Adrenal gland (tissue), 12 donors: ENCODE results near the gene COL4A5. TPM values are rescaled to one million over a fixed set of nuclear protein-coding genes. Genes with fewer than 3 reads are reported as not detected.

Experiments used
- DNase-seq, 7 donors: peaks; one replicate each; pipeline ENCODE4 v3.0.0-alpha.2; 2019 to 2020
- H3K27ac ChIP-seq, 5 donors: fragments of 200-600 bp; sonication (generic) in 4 of 5; 1 replicate in 3 of 5; 2 replicates in 2 of 5; pipeline versions ENCODE4 v1.5.1 to v1.8.0; 2016 to 2020; ENCODE audit warnings: mild to moderate bottlenecking in 1 of 5
- H3K27me3 ChIP-seq: fragments of 200-600 bp; 2 replicates; pipeline ENCODE4 v1.8.0; 2021
- H3K36me3 ChIP-seq, 2 donors: fragments of 200-600 bp; replicated peaks in 1 of 2; 1 replicate in 1 of 2; 2 replicates in 1 of 2; pipeline versions ENCODE4 v1.5.1 to v1.8.0; 2018 to 2022
- H3K4me1 ChIP-seq, 2 donors: fragments of 200-600 bp; replicated peaks in 1 of 2; 1 replicate in 1 of 2; 2 replicates in 1 of 2; pipeline versions ENCODE4 v1.5.1 to v1.8.0; 2018 to 2021
- H3K4me3 ChIP-seq, 4 donors: fragments of 200-600 bp; sonication (generic) in 3 of 4; one replicate each; pipeline ENCODE4 v1.5.1; 2016 to 2018
- H3K9me3 ChIP-seq, 3 donors: fragments of 200-600 bp; sonication (generic) in 1 of 3; replicated peaks in 1 of 3; 1 replicate in 2 of 3; 2 replicates in 1 of 3; pipeline versions ENCODE4 v1.5.1 to v1.8.0; 2016 to 2021
- POLR2A ChIP-seq, 2 donors: fragments of 450-650 bp; IDR thresholded peaks; one replicate each; pipeline ENCODE4 v1.6.1; 2017; ENCODE audit warnings: antibody characterized with exemption in 2 of 2, mild to moderate bottlenecking in 2 of 2, moderate library complexity in 1 of 2
- WGBS, 4 donors: extraction: QIAGEN DNeasy Blood & Tissue Kit in 2 of 4; methylation state at CpG; one replicate each; pipeline versions ENCODE4 v1.1.5 to v1.1.7; 2013 to 2017; 5-methylcytosine and 5-hydroxymethylcytosine counted together
- intact Hi-C, 2 donors: fragments of 100-400 bp; cut with DNase I; formaldehyde crosslinking; loops; one replicate each; pipeline versions ENCODE4 v1.14.1 to v1.15.0; 2022 to 2023
- polyA plus RNA-seq, 3 donors: library from polyadenylated mRNA; stranded (reverse); fragments of 200-250 nt in 2 of 3; fragments of 350-450 nt in 1 of 3; fragmentation: Illumina TruSeq in 1 of 3; extraction: RNeasy Lipid Tissue Mini Kit (QIAGEN cat#74804) in 1 of 3; gene quantifications; one replicate each; pipeline ENCODE4 v1.2.3, GENCODE V29; 2013 to 2014
- total RNA-seq, 9 donors: library from RNA; depleted of rRNA in 4 of 9; stranded (reverse); fragments of >200 nt in 4 of 9; fragments of 120-200 nt in 1 of 9; fragmentation: NEBNext Ultra II Directional in 1 of 9; extraction: Animal tissue kit (Norgen Biotek cat#: 25700) in 1 of 9; gene quantifications; one replicate each; pipeline versions ENCODE4 v1.1.0 to v1.2.4, GENCODE V29; 2013 to 2023
- TF ChIP-seq, protein P1 (sequence below), 6 experiments: fragments of 450-650 bp in 4 of 6; fragments of 200-600 bp in 2 of 6; sonication (generic) in 1 of 6; IDR thresholded peaks; 1 replicate in 5 of 6; 2 replicates in 1 of 6; pipeline versions ENCODE4 v1.5.1 to v1.8.0; 2016 to 2021; ENCODE audit warnings: antibody characterized with exemption in 6 of 6, mild to moderate bottlenecking in 2 of 6, moderate library complexity in 1 of 6
- donor health status: healthy with polysubstance abuse.
- donor health status: Bipolar disorder and iron deficiency.
- donor health status: DM: yes; HTN: yes; CAD: no.
- donor health status: DM: no; HTN: no; CAD: no.
- donor health status: DM: no; HTN: no; CAD: no.
- donor health status: DM: yes; HTN: yes; CAD: no.

The COL4A5 gene
- total and polyA plus RNA-seq, 12 donors, result 4.0 to 25.2 (median 12.6) TPM

GRCh38 chrX:108557580-108557979 lies 117.9 kb downstream of the COL4A5 start:
- Histone ChIP-seq H3K4me1 (no peaks in the 10 kb centered on the region), H3K36me3 (no peaks in the 10 kb centered on the region), H3K4me3 (no peak overlapping the region), H3K27ac (no peak overlapping the region), H3K27me3 (no peaks in the 10 kb centered on the region), H3K9me3 (no peaks in the 10 kb centered on the region)
- 66 to 88% (median 78%) methylated on average over 3 to 4 of the region's 4 CpGs for WGBS, 4 donors
- DNase-seq, result no peak
- intact Hi-C loops, result no loop called here
- no peak for TF ChIP-seq POLR2A (IDR thresholded peaks at IDR 0.05)
- TF ChIP-seq, protein P1, sequence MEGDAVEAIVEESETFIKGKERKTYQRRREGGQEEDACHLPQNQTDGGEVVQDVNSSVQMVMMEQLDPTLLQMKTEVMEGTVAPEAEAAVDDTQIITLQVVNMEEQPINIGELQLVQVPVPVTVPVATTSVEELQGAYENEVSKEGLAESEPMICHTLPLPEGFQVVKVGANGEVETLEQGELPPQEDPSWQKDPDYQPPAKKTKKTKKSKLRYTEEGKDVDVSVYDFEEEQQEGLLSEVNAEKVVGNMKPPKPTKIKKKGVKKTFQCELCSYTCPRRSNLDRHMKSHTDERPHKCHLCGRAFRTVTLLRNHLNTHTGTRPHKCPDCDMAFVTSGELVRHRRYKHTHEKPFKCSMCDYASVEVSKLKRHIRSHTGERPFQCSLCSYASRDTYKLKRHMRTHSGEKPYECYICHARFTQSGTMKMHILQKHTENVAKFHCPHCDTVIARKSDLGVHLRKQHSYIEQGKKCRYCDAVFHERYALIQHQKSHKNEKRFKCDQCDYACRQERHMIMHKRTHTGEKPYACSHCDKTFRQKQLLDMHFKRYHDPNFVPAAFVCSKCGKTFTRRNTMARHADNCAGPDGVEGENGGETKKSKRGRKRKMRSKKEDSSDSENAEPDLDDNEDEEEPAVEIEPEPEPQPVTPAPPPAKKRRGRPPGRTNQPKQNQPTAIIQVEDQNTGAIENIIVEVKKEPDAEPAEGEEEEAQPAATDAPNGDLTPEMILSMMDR (IDR thresholded peaks at IDR 0.05), result no peak

DNA sequence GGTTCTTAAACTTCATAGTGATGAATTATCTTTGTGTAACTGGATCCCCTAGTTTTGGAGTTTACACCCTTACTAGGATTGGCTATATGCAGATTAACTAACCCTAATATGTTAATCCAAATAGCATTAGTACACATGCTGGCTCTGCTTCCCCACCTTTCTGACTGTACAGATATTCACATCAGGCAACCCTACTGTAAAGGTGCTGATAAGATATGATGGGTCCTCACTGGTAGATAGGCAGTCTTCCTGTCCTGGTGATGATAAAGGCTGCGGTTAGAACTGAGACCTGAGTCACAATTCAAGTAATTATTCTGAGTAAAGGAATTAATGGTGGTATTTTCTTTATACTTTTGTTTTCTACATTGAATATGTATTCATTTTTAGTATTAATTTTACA lies 118.6 kb downstream of the COL4A5 start:
- intact Hi-C loops, result no loop called here
- H3K4me1 ChIP-seq, result no peaks in the 10 kb centered on the region
- 76 to 98% (median 85%) methylated on average over 1 of the region's 1 CpG for WGBS, 4 donors

GRCh38 chrX:108573136-108573535 lies 133.5 kb downstream of the COL4A5 start:
- H3K36me3 ChIP-seq, result no peaks in the 10 kb centered on the region
- no peaks in the 10 kb centered on the region for H3K4me1 ChIP-seq
- DNase-seq, result no peak
- no peak for TF ChIP-seq POLR2A (IDR thresholded peaks at IDR 0.05)
- TF ChIP-seq, protein P1 (IDR thresholded peaks at IDR 0.05), result no peak
- H3K27me3 ChIP-seq, result peaks cover 7% of the 10 kb centered on the region
- H3K4me3 ChIP-seq, result no peak overlapping the region
- H3K9me3 ChIP-seq, result no peaks in the 10 kb centered on the region
- H3K27ac ChIP-seq, result no peak overlapping the region
- intact Hi-C loops, result no loop called here

More for the DNA sequence above, 118.6 kb downstream of the COL4A5 start:
- Histone ChIP-seq H3K27ac (no peak overlapping the region), H3K9me3 (no peaks in the 10 kb centered on the region), H3K4me3 (no peak overlapping the region), H3K36me3 (no peaks in the 10 kb centered on the region), H3K27me3 (no peaks in the 10 kb centered on the region)
- TF ChIP-seq POLR2A (IDR thresholded peaks at IDR 0.05), result no peak
- TF ChIP-seq, protein P1 (IDR thresholded peaks at IDR 0.05), result no peak
- DNase-seq, result no peak

GRCh38 chrX:108582151-108582550 lies 142.5 kb downstream of the COL4A5 start:
- WGBS, 4 donors, result 67 to 100% (median 83%) methylated on average over 1 of the region's 1 CpG
- no peaks in the 10 kb centered on the region for H3K36me3 ChIP-seq
- H3K4me1 ChIP-seq, result no peaks in the 10 kb centered on the region
- H3K4me3 ChIP-seq, result no peak overlapping the region
- H3K27ac ChIP-seq, result no peak overlapping the region
- H3K9me3 ChIP-seq, result no peaks in the 10 kb centered on the region
- DNase-seq, result no peak
- intact Hi-C loops, result no loop called here
- peaks cover 3% of the 10 kb centered on the region for H3K27me3 ChIP-seq
- TF ChIP-seq, protein P1 (IDR thresholded peaks at IDR 0.05), result no peak
- no peak for TF ChIP-seq POLR2A (IDR thresholded peaks at IDR 0.05)
